Stimulated activated CD4-positive, alpha-beta T cell treated with anti-CD3 and anti-CD28 coated beads, Interleukin-4, amount 100 ng/mL, for 24 hours (primary cell): ENCODE results near the gene PGS1.

ENCODE experiments used
- DNase-seq: peaks from one replicate; pipeline ENCODE4 v3.0.0-alpha.2; 2020

PGS1 gene

DNA sequence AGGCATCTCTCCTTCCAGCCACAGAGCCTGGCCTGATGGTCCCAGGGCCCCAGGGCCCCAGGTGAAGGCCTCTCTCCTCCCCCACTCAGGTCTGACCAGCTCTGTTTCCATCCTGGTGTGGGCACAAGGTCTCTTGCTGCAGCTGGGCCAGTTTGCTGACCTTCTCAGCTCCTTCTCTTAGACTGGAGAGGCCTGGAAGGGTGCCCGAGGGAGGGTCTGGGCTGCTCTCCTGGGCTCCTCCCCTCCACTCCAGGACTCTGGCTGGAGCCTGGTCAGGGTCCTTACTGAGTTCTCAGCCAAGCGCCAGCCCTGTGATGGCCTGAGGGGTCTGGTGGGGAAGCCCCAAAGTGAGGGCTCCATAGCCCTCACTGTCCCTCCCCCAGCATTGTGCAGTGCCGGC, 31.0 kb upstream of the PGS1 start:
- no peak for DNase-seq

DNA sequence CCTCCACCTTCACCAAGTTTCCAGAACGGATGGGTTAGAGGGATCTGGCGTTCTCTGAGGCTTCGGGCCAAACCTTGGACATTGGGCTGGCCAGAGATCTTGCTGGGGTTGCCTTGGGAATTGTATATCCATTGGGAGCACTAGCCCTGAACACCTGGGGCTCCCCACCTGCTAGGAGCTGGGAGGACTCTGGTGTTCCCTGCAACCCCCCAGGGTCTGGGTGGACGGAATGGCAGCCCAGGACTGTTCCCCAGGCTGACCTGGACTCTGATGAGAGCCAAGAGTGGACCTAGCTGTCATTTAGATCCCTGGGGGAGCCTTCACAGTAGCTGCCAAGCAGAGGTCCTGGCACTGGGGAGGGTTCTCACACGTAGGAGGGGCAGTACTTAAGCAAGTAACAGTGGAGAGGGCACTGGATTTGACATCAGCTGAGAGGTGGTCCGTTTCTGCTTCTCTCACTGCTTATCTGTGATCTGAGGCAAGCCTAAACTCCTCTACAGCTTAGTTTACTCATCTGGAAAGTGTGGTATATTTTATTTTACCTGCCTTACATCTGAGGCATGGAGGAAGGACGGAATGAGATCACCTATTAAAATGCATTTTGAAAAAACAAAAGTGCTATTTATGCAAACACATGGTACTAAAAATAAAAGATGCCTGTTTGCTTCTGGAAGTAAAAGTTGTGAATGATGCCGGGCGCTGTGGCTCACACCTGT, 30.2 kb upstream of the PGS1 start:
- no peak for DNase-seq

DNA sequence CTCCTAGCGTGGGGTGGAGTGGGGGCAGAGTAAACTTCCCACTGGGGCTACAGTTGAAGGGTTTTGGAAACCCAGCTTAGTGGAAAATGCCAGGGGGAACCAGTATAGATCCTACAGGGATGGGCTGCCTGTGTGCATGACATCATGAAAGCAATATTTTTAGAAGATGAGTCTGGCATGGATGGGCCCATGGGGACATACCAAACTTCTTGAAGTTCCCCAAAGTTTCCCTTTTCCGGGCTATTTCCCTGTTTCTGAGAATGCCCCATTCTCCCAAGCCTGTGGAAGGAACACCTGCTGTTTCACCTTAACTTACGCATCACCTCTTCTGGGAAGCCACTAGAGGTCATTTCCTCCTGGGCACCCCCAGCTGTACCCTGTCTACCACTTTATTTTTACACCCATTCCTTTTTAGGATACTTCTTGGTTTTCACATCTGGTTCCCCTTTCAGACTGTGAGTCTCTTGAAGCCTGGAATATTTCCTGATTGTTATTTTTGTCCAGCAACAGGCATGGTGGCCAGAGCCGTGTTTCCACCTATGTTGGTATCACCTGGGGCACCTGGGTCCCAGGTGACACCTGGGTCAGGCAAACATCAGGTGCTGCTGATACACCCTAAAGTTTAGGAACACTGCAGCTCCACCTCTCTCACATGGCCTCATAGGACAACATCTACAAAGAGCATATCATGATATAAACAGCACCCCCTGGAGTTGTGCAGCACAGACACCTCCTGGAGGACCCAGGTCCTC, 28.4 kb upstream of the PGS1 start:
- DNase-seq: no peak

DNA sequence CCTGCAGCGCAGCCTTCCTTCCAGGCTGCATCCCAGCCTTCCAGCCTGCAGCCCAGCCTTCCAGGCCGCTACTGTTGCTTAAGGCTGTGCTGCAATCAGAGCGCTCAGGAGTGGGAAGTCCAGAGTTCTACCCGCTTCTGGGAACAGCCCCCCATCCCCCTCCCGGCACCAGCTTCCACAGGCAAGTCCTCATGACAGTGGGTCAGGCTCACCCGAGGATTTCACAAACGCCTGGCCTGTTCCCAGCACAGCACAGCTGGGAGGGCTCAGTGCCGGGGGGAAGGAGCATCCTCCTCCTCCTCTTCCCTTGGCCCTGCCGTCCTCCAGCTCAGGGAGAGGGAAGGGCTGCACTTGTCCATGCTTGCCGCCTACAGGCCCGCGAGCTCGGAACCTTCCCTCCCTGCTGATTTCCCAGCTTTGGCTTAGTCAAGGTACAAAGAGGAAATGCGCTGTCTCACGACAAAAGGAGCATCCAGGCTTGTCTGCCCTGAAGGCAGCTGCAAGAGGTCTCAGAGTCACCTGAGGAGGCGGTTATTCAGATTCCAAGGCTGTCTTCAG, 26.9 kb upstream of the PGS1 start:
- no peak for DNase-seq

DNA sequence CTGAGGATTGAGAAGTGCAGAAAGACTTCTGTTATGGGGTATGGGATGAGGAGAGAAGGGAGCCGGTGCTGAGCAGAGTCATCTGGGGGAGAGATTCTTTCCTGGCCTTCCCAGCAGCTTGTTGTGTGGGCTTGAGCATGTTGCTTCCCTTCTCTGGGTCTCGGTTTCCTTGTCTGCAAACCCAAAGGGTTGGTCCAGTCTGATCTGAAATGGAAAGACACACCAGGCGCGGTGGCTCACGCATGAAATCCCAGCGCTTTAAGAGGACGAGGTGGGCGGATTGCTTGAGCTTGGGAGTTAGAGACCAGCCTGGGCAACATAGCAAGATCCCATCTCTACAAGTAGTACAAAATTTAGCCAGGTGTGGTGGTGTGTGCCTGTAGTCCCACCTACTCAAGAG, 24.6 kb upstream of the PGS1 start:
- DNase-seq: no peak

DNA sequence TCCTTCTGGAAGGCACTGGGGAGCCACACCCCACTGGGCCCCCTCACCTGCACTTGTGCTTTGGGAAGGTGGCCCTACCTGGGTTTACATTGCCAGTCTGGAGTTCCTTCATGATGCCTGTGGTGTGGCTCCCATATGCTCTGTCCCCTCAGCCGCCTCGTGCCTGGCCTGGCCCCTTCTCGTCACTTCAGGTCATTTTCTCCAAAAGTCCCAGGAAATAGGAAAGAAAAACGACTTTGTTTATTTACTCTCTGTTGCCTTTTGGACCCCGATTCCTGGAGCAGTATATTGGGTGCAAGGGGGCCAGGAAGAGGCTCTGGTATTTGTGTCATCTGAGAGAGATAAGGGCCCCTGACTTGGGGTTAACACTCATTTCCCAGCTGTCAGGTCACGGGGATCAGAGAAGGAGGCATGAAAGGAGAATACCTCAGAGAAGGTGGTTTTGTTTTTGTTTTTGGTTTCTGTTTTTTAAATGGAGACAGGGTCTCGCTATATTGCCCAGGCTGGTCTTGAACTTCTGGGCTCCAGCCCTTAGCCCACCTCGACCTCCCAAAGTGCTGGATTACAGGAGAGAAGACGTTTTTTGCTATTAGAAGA, 23.3 kb upstream of the PGS1 start:
- peak; percentile 36 for DNase-seq

DNA sequence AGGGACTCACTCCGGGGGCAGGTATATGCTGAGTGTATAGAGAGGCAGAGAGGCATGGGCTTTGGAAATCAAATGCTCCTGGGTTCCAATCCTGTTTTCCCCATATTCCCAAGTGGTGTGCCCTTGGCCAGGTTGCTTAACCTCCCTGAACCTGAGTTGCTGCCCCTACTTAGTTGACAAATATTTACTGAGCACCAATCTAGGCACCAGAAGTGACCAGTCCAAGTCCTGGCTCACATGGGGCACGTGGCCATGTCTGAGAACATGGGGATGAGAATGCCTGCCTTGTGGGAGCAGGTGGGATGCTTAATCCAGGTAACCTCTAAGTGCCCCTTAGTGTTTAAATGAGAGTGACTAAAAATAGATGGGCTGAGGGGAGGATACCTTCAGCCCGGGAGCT, 22.7 kb upstream of the PGS1 start:
- no peak for DNase-seq

DNA sequence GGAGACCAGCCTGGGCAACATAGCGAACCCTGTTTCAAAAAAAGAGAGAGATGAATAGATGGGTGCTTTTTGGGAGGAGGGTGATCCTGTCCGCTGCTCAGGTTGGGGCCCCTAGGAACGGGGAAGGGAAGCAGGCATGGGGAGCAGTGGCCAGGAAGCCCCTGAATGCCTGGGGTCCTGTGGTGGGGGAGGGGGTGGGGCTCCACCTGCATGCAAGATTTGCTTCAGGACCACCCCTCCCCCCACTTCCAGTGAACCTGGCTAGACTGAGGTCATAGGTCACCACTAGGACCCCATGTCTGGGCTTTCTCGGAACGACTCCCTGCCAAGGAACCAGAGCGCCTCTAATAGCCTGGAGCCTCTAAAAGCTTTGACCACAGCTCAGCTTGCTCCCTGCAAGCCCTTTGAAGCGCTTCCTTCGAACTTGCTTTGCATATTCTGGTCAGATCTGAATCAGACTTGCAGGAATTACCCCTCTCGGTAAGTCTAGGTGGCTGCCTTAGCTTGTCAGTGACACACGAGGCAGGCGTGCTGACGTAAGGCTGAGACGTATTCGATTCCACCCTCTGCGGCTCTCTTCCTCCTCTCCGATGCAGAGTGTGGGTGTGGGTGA, 22.2 kb upstream of the PGS1 start:
- DNase-seq: peak; percentile 94

DNA sequence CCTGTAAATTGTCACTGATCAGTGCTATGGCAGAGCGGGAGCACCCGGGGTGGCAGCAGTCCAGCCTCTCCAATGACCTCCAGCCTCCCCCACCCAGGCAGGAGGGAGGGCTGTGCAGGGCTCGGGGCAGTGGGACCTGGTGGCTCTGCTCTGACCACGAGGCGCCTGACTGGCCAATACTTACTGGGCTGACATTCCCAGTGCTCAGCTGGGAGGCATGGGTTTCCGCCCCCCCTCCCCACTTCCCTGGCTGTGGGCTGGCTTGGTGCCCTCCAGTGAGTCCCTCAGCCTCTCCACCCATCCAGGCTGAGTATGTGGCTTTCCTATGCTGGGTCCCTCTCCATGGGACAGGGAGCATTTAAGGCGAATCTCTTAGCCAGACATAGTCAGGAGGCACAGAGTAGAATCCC, 21.3 kb upstream of the PGS1 start:
- DNase-seq: no peak

DNA sequence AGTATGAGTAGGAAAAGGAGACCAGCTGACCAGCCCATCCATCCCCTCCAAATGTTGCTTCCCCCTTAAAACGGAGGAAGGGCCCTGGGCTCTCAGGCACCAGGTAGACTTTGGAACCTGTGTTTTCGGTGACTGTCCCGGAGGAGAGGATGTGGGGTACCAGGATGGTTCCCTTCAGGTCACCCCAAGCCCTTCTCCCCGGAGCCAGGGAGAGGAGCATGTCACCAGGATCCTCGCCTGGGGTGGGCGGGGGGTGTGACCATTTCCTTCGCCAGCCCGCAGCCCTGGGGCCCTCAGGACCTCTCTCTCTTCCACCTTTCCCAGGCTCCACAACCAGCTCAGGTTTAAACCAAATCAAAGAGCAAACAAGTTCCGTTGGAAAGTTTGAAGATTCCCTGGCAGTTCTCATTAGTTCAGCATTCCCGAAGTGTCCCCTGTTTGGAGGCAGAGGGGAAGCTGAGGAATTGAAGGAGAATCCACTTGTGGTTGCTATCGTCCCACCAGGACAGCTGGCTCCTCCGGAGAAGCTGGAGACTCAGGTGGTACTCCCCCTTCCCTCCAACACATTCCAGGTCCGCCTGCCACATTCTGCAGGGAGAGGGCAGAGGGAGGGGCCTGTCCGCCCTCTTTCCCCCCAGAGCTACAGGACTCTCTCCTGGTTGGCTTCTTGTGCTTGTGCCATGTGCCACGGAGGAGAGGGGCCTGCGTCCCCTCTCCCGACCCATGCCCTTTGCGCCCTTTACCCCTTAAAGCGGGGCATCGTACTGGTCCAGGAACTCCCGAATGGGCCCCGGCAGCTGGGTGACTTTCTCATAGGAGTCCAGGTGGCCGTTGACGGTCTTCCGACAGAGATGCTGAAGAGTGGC, 20.5 kb upstream of the PGS1 start:
- DNase-seq: no peak

DNA sequence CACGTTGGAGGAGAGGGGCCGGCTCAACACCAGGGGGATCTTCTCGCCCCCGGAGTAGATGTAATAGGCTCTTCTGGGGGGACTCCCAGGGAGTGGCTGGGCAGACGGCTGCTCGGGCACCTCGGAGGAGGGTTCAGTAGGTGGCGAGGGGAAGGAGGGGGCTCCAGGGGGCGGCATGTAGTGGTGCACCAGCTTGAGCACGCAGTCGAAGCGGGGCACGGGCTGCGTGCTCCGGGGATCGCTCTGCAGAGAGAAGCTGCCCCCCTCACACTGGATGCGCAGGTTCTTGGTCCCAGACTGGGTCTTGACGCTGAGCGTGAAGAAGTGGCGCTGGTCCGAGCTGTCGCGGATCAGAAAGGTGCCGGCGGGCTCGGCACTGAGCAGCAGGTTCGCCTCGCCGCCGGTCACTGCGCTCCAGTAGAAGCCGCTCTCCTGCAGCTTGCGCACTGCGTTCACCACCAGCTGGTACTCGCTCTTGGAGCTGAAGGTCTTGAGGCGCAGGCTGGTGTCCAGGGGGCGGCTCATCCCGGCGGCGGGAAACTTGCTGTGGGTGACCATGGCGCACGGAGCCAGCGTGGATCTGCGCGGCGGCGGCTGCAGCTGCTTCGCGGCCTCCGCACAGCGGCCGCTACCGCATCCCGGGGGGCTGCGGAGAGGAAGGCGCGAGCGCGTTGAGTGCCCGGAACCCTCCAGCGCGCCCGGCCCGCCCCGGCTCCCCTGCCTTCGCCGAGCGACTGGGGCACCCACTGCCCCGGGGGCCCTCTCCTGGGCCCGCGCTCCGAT, 19.7 kb upstream of the PGS1 start:
- no peak for DNase-seq

DNA sequence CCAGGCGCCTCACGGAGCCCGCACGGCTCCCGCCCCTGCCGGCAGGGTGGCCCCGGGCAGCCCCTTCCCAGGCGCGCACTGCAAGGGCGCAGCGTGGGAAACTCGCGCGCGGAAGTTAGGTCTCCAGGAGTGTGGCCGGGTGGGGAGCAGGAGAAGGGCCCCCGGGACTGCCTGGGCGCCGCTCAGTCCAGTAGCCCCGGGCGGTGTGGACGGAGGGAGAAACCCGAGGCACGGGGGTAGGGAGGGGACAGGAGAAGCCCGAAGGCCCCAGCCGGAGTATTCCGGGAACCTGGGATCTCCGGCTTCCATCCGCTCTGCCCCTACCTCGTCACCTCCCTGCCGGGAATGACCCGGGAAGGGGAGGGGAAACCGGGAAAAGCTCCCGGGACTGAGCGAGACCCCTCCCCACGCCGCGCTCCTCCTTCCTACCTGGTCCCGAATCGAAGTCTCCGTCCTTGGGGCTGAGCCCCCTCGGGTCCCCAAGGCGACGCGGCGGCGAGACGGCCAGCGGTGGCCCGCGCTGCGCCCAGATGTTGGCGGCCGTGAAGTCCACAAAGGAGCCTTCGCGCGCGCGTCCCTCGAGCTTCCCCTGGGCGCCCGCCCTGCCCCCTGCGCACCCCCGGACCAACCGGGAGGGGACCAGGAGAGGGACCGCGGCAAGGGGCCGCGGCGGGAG, 19.0 kb upstream of the PGS1 start:
- DNase-seq: peak; percentile 37

DNA sequence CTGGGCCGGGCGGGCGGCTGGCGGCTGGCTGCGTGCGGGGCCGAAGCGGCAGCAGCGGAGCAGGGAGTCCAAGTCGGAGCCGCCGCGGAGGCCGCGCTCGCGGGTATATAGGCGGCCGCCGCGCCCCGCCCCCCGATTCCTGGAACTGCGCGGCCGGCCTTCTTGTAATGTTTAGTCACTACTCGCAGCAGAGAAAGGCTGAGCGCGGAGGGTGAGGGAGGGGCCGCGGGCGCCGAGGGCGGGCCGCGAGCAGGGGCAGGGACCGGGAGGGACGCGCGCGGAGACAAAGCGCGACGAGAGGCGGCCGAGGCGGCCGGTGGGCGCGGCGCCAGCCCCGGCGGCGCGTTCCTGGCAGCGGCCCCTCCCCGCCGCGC, 18.5 kb upstream of the PGS1 start, which contains the start of gene SOCS3:
SOCS3 (minus strand) TSS at position 81 of the 374 bp plus-strand sequence. CDS start 982 bp downstream, outside the sequence.
- DNase-seq: peak; percentile 96

DNA sequence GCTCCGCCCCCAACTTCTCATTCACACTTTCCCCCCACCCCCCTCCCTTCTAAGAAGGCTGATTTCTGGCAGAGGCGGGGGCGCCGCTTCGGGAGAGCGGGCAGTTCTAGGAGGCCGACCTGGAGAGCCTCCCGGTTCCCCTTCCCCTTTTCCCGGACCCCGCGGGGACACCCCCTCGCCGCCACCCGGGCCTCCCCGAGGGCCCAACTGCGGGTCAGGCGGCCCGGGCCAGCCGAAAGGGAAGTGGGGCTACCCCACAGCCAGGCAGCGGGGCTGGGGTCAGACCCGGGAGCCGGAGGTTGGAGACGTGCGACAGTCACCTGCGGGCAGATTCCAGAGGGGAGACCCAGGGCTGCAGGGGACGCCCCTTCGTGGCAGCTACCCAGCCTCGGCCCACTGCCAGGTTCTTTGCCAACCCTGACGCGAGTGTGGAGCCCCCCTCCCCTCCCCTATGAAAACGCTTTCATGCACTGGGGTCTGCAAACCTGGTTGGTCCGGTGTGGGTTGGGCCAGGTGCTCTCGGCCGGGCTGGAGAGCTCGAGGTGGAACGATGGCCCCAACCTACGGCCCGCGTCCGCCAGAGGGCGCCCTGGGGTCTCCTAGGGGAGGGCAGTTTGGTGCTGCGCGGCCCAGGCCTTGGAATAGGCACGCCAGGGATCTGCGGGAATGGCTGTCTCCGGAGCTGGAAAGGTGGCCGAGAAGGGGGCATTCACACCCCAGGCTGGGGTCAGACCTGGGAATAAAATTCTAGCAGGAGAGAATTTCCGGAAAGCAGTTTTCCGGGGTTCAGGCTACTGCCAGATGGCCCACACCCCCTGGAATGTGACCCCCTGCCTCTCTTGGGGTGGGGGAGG, 17.9 kb upstream of the PGS1 start:
- DNase-seq: peak; percentile 93

DNA sequence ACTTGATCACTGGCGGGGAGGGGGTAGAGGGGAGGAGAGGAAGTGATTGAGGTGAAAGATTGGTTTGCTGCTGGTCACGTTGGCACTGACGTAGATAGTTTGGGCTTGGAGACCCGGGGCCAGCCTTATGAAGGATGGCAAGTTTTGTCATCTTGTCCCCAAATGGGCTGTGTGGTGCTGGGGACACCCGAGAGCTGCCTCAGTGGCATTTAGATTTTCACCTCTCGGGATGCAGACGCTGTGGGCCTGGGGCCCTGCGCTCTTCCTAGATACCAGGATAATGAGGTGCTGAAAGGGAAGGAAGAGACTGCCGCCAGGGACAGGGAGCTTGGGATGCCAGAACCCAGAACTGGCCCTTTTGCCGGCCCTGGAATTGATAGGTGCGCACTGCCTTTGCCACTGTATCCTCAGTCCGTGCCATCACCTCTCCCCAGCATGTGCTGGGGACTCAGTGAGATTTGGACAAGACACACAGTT, 17.2 kb upstream of the PGS1 start:
- no peak for DNase-seq

DNA sequence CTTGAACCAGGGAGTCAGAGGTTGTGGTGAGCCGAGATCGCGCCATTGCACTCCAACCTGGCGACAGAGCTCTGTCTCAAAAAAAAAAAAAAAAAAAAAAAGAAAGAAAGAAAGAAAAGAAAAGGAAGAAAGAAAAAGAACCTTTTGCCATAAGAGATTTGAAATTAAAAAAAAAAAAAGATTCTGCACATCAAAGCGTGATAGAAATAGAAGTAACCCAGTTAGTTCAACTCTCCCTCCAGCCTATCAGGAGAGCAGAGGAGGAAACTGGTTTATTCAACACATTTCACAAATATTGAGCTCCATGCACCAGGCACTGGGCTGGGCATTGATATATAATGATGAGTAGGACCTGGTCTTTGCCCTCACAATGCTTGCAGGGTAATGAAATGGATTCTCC, 16.2 kb upstream of the PGS1 start:
- DNase-seq: no peak

DNA sequence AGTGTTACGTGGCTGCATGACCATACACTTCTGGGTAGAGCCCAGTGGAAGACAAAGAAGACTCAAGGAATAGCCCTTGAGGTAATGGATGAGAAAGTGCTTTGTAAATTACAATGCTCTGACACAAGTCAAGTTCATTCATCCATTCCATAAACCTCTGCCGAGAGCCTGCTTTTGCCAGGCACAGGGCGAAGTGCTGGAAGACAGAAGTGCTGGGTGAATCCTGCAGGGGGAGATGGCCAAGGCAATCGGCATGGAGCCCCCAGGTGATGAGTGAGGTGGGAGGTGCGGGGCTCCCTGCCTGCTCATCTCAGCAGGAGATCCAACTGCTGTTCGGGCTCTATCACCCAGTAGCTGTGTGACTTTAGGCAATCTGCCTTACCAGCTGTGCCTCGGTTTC, 15.8 kb upstream of the PGS1 start:
- DNase-seq: no peak

DNA sequence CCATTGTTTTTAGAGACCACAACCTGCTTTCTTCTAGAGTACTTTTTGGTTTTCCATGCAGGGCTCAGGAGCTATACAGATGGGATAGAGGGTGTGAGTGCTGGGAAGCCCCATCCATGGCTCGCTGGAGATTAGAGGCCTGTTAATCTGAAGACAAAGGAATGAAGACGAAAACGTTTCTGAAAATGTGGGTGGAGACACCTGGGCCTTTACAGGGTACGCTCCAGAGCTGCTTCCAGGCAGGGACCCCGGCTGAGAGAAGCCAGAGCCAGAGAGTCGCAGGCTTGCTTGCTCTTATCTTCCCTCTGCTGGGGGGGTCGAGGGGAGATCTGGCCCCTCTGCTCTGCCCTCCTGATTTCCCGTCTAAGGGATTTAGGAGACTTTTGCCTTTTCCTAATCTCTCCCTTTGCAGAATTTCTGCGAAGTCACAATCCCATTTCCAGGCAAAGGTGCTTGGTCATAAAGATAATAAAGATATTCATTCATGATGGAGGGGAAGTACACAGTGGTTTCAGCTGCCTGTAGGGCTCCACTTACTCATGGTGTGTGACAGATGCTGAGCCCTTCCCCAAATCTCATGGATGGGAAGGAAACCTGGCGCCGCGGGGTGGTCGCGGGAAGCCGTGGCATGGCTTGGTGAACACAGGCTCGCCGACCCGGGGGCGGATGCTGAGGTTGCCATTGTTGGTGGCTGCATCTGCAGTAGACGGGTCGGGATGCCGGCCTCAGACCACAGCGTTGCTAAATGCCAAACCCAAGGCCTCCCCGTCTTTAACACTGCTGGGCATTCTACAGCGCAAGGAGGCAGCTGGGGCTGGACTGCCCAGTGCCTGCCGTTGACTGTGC, 13.8 kb upstream of the PGS1 start:
- DNase-seq: no peak

DNA sequence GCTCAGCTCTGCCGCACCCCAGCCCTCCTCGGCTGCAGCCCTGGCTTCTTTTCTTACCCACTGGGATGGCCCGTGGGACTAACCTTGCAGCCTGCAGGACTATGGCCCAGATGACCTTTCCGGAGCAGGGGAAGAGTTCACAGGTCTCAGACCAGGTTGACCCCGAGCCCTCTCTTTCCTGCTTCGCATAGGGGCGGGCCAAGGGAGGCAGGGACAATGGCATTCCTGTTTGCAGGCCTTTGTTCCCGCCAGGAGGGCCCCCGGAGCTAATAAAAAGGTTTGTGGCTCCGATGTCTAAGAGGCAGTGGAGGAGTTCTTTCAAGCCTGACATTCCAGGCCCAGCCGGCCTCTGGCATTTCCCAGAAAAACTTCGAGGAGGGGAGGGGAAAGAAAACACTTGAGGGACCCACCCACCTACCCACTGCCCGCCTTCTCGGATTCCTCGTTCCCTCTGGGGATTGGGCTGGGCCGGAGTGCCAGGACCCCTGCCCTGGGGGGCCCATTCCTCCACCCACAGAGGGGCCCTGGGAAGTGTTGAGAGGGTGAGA, 12.8 kb upstream of the PGS1 start:
- no peak for DNase-seq
